NCI-H2227 treated with DMSO at 0.1 percent for 48 hours (cell line): ENCODE results near the gene TMSB4X.

Source experiments
- DNase-seq: peaks from one replicate; lab custom pipeline; 2025; lab: John Stamatoyannopoulos, UW

Gene TMSB4X

GRCh38 chrX:13024986-13025385 is 50.1 kb downstream of the TMSB4X start:
- DNase-seq: no peak
